ENCODE measurements around the gene KRT72. TPM values are rescaled to one million over a fixed set of nuclear protein-coding genes. Genes with fewer than 3 reads are reported as not detected.
A peak's percentile ranks its signal among the peaks of the same experiment; 100 is the strongest.

The KRT72 gene
- total and polyA plus RNA-seq, 2 experiments from 2014 or later: not detected

- TF ChIP-seq ZNF462 (CRISPR knock-in tag; IDR thresholded peaks at IDR 0.05): no peak
- no peak for TF ChIP-seq ETS1 (IDR thresholded peaks at IDR 0.05)
Observed at GRCh38 chr12:52551216-52551865, 49.9 kb downstream of the KRT72 start (continued).

- H3K27ac ChIP-seq (ENCODE audit: low read depth): no peak overlapping the region
- DNase-seq (ENCODE audit: low spot score) (peak; percentile 40), ATAC-seq (peak; percentile 69)
- H3K4me1 Mint-ChIP-seq: no peaks in the 10 kb centered on the region
- H3K79me2 ChIP-seq (replicated peaks; ENCODE audit: insufficient read depth): no peaks in the 10 kb centered on the region
- peaks cover 8% of the 10 kb centered on the region for H3K27me3 Mint-ChIP-seq (ENCODE audit: insufficient read depth, low read depth, poor library complexity)
- no peaks in the 10 kb centered on the region for H3K4me1 ChIP-seq (ENCODE audit: insufficient read depth)
- no peaks in the 10 kb centered on the region for H4K20me1 ChIP-seq (replicated peaks; ENCODE audit: insufficient read depth)
- H3K36me3 Mint-ChIP-seq (ENCODE audit: low read depth): no peaks in the 10 kb centered on the region
- H3K27ac Mint-ChIP-seq: no peak overlapping the region
- H2AFZ ChIP-seq: no peak overlapping the region
- TF ChIP-seq CTCF (conservative IDR thresholded peaks at IDR 0.05; ENCODE audit: low read depth in 2 of 2) (peak; percentile 19 to 48; a peak in 2 of 4 replicates), POLR2AphosphoS5 (IDR thresholded peaks at IDR 0.05; ENCODE audit: low read depth) (no peak)
- no peaks in the 10 kb centered on the region for H3K36me3 ChIP-seq (ENCODE audit: insufficient read depth)
- H3K27me3 ChIP-seq (ENCODE audit: insufficient read depth): no peaks in the 10 kb centered on the region
- H3F3A ChIP-seq (replicated peaks; ENCODE audit: low read depth): no peaks in the 10 kb centered on the region
- no peak overlapping the region for H3K4me3 ChIP-seq
- H3K9me2 ChIP-seq (ENCODE audit: insufficient read depth): no peaks in the 10 kb centered on the region
- no peak overlapping the region for H3K4me3 Mint-ChIP-seq
- no peaks in the 10 kb centered on the region for H3K9me3 Mint-ChIP-seq
- no peak overlapping the region for H3K4me2 ChIP-seq
Observed at GRCh38 chr12:52546126-52546525, 55.1 kb downstream of the KRT72 start.

Data from GM23338 (cell line).